Prostate gland (tissue), 2 donors: ENCODE measurements around the gene CD180.

Experiments used
- CTCF ChIP-seq, 4 experiments: fragments of 200-600 bp in 2 of 4; fragments of 450-650 bp in 2 of 4; sonication (generic) in 2 of 4; IDR thresholded peaks; 1 replicate in 3 of 4; 2 replicates in 1 of 4; pipeline ENCODE4 v1.5.1; 2016 to 2019; ENCODE audit warnings: antibody characterized with exemption in 4 of 4, mild to moderate bottlenecking in 2 of 4, moderate library complexity in 2 of 4
- POLR2A ChIP-seq: fragments of 450-650 bp; IDR thresholded peaks from one replicate; pipeline ENCODE4 v1.6.1; 2016; ENCODE audit warnings: antibody characterized with exemption, mild to moderate bottlenecking
- POLR2AphosphoS5 ChIP-seq: sonication (generic); formaldehyde crosslinking; IDR thresholded peaks from one replicate; pipeline ENCODE4 v1.6.1; 2017; ENCODE audit warnings: antibody characterized with exemption

- TF ChIP-seq CTCF (IDR thresholded peaks at IDR 0.05) (no peak), POLR2A (no peak), POLR2AphosphoS5 (no peak)
Observed at GRCh38 chr5:67197536-67197935, 937 bp upstream of the CD180 start.
